Caco-2 (cell line): ENCODE results near the gene DPP10. TPM values are rescaled to one million over a fixed set of nuclear protein-coding genes. Genes with fewer than 3 reads are reported as not detected.

Experiments
- BruUV-seq: library from RNA; stranded (reverse); fragments of 400-500 nt; replicated peaks from 2 replicates; lab custom pipeline; 2021; lab: Mats Ljungman, UMichigan
- CTCF ChIA-PET: fragments of 300-600 bp; sonication (Branson Sonifier 250); formaldehyde crosslinking; loops from one replicate; lab custom pipeline; 2022; ENCODE audit warnings: antibody characterized with exemption; lab: Charles Lee
- POLR2A ChIA-PET: fragments of 300-600 bp; sonication (Branson Sonifier 250); formaldehyde crosslinking; loops from one replicate; lab custom pipeline; 2022; ENCODE audit warnings: antibody characterized with exemption; lab: Charles Lee
- DNase-seq, 2 experiments: peaks; one replicate each; pipeline versions ENCODE4 v3.0.0 to v3.0.0-alpha.2; 2020 to 2022
- H3K27me3 ChIP-seq: replicated peaks from 2 replicates; pipeline ENCODE4 v1.6.0; 2011; ENCODE audit warnings: low read length; ENCODE audit not compliant: control insufficient read depth, insufficient read depth
- H3K36me3 ChIP-seq: 2 replicates; pipeline ENCODE4 v1.5.1; 2011; ENCODE audit warnings: low read length; ENCODE audit not compliant: control insufficient read depth, insufficient read depth
- H3K4me1 ChIP-seq: fragments of 250-450 bp; sonication (Bioruptor Pico); 2 replicates; pipeline ENCODE4 v1.5.1; 2020; ENCODE audit warnings: mild to moderate bottlenecking
- H3K4me3 ChIP-seq: 2 replicates; pipeline ENCODE4 v1.5.1; 2011; ENCODE audit warnings: low read depth, mild to moderate bottlenecking, control low read depth, low read length
- H3K9me3 ChIP-seq: fragments of 250-450 bp; sonication (Bioruptor Pico); 2 replicates; pipeline ENCODE4 v1.5.1; 2020; ENCODE audit warnings: mild to moderate bottlenecking, moderate library complexity
- H3K27ac Mint-ChIP-seq: one replicate; pipeline ENCODE4 v1.8.0; 2022; ENCODE audit warnings: mixed read lengths; ENCODE audit not compliant: unreplicated experiment
- H3K27me3 Mint-ChIP-seq: one replicate; pipeline ENCODE4 v1.8.0; 2022; ENCODE audit warnings: mixed read lengths; ENCODE audit not compliant: insufficient read depth, unreplicated experiment
- H3K36me3 Mint-ChIP-seq: one replicate; pipeline ENCODE4 v1.8.0; 2022; ENCODE audit warnings: mild to moderate bottlenecking, mixed read lengths; ENCODE audit not compliant: insufficient read depth, unreplicated experiment
- H3K4me1 Mint-ChIP-seq: one replicate; pipeline ENCODE4 v1.8.0; 2022; ENCODE audit warnings: low read depth, mixed read lengths; ENCODE audit not compliant: unreplicated experiment
- H3K4me3 Mint-ChIP-seq: one replicate; pipeline ENCODE4 v1.8.0; 2022; ENCODE audit warnings: mild to moderate bottlenecking, moderate library complexity, mixed read lengths; ENCODE audit not compliant: unreplicated experiment
- H3K9me3 Mint-ChIP-seq: one replicate; pipeline ENCODE4 v1.8.0; 2022; ENCODE audit warnings: mixed read lengths; ENCODE audit not compliant: unreplicated experiment
- intact Hi-C: fragments of 100-400 bp; cut with micrococcal nuclease; formaldehyde crosslinking; loops from one replicate; pipeline ENCODE4 v1.10.0; 2022; ENCODE audit not compliant: unreplicated experiment
- total RNA-seq: library from RNA; stranded (reverse); gene quantifications from 2 replicates; pipeline ENCODE4 v1.2.3, GENCODE V29; 2022
- TF ChIP-seq, protein P1 (sequence below), 2 experiments: fragments of 200-600 bp in 1 of 2; IDR thresholded peaks; 1 replicate in 1 of 2; 2 replicates in 1 of 2; pipeline versions ENCODE4 v1.5.1 to v1.8.0; 2011 to 2022; ENCODE audit warnings: antibody characterized with exemption in 1 of 2, control low read depth in 1 of 2, inconsistent platforms in 1 of 2, low read depth in 1 of 2, low read length in 1 of 2, mild to moderate bottlenecking in 1 of 2, moderate library complexity in 1 of 2; ENCODE audit not compliant: insufficient read depth in 1 of 2, severe bottlenecking in 1 of 2, unreplicated experiment in 1 of 2

The DPP10 gene
- total RNA-seq, 1 experiment from 2014 or later: not detected

DNA sequence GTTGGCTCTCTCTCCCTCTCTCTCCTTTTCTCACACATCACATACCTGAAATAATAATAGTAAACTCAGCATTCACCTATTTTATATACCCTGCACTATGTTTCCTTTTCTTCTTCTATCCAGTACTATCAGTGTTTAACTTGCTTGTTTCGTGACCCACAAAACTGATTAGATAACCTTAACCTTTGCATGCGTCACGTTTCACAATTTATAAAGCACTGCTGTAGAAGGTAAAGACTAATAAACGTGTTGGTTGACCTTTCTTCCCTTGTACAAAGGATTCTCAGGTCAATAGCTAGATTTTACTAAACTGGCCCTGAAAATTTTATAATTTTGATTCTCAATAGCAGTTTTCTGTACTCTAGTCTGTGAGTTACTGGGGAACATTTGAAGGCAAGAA, 791.7 kb downstream of the DPP10 start:
- Histone ChIP-seq H3K36me3 (no peaks in the 10 kb centered on the region), H3K9me3 (no peaks in the 10 kb centered on the region), H3K4me3 (no peak overlapping the region), H3K27me3 (no peaks in the 10 kb centered on the region), H3K4me1 (no peaks in the 10 kb centered on the region)
- no peak overlapping the region for H3K4me3 Mint-ChIP-seq
- ChIA-PET POLR2A (no interaction called here), CTCF (no interaction called here)
- no peaks in the 10 kb centered on the region for H3K27me3 Mint-ChIP-seq
- H3K9me3 Mint-ChIP-seq: no peaks in the 10 kb centered on the region
- no peaks in the 10 kb centered on the region for H3K4me1 Mint-ChIP-seq
- no peaks in the 10 kb centered on the region for H3K36me3 Mint-ChIP-seq
- no peak overlapping the region for H3K27ac Mint-ChIP-seq
- intact Hi-C loops: no loop called here
- TF ChIP-seq, protein P1, sequence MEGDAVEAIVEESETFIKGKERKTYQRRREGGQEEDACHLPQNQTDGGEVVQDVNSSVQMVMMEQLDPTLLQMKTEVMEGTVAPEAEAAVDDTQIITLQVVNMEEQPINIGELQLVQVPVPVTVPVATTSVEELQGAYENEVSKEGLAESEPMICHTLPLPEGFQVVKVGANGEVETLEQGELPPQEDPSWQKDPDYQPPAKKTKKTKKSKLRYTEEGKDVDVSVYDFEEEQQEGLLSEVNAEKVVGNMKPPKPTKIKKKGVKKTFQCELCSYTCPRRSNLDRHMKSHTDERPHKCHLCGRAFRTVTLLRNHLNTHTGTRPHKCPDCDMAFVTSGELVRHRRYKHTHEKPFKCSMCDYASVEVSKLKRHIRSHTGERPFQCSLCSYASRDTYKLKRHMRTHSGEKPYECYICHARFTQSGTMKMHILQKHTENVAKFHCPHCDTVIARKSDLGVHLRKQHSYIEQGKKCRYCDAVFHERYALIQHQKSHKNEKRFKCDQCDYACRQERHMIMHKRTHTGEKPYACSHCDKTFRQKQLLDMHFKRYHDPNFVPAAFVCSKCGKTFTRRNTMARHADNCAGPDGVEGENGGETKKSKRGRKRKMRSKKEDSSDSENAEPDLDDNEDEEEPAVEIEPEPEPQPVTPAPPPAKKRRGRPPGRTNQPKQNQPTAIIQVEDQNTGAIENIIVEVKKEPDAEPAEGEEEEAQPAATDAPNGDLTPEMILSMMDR (IDR thresholded peaks at IDR 0.05; ENCODE audit: insufficient read depth in 1 of 2, low read depth in 1 of 2, low read length in 1 of 2, severe bottlenecking in 1 of 2, unreplicated experiment in 1 of 2): no peak
- no TSS peak for BruUV-seq
- DNase-seq: no peak

DNA sequence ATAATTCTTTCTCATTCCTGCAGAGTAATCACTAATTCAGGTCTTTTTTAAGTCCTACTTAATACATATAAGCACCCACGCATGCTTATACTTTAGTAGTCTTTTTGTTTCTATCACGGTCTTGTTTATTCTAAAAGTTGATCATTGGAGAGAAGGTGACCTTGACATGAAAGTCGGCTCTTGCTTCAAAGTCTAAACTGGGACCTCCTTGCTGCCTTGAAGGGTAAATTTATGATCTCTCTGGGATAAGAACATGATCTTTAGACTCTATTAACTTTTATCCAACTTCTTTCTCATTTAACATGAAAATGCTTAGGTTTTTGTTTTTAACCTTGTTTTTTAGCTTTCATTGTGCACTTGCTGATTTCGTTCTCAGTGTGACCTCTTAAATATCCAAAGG, 792.3 kb downstream of the DPP10 start:
- TF ChIP-seq, protein P1 (IDR thresholded peaks at IDR 0.05; ENCODE audit: insufficient read depth in 1 of 2, low read depth in 1 of 2, low read length in 1 of 2, severe bottlenecking in 1 of 2, unreplicated experiment in 1 of 2): no peak
- H3K4me1 Mint-ChIP-seq: no peaks in the 10 kb centered on the region
- Histone ChIP-seq H3K4me1 (no peaks in the 10 kb centered on the region), H3K36me3 (no peaks in the 10 kb centered on the region), H3K4me3 (no peak overlapping the region), H3K27me3 (no peaks in the 10 kb centered on the region), H3K9me3 (no peaks in the 10 kb centered on the region)
- BruUV-seq: no TSS peak
- no peaks in the 10 kb centered on the region for H3K9me3 Mint-ChIP-seq
- no peak overlapping the region for H3K27ac Mint-ChIP-seq
- no peak for DNase-seq
- H3K27me3 Mint-ChIP-seq: no peaks in the 10 kb centered on the region
- POLR2A ChIA-PET: no interaction called here
- H3K36me3 Mint-ChIP-seq: no peaks in the 10 kb centered on the region
- H3K4me3 Mint-ChIP-seq: no peak overlapping the region
- CTCF ChIA-PET: no interaction called here
- intact Hi-C loops: no loop called here

DNA sequence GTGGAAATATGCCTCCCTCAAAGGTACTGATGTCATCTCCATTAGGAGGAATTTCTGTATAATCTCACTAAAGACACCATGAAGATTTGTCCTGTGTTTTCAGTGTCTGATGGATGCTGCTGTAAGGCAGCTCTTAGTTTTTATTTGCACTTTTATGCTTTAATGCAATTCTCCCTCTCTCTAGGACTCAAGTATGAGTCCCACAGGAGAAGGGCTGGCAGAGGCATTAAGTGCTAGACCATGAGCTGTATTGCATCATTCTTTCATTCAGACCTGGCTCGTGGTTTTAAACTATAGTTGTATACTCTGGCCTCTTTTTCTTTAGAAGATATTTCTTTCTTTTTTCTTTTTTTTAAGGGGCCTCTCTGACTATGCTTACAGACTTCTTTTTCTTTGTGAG, 805.6 kb downstream of the DPP10 start:
- Histone ChIP-seq H3K9me3 (no peaks in the 10 kb centered on the region), H3K36me3 (no peaks in the 10 kb centered on the region), H3K4me3 (no peak overlapping the region), H3K4me1 (no peaks in the 10 kb centered on the region), H3K27me3 (no peaks in the 10 kb centered on the region)
- ChIA-PET CTCF (no interaction called here), POLR2A (no interaction called here)
- Mint-ChIP-seq H3K9me3 (no peaks in the 10 kb centered on the region), H3K27ac (no peak overlapping the region), H3K36me3 (no peaks in the 10 kb centered on the region), H3K4me3 (no peak overlapping the region), H3K4me1 (no peaks in the 10 kb centered on the region), H3K27me3 (peaks cover 10% of the 10 kb centered on the region)
- DNase-seq: no peak
- intact Hi-C loops: no loop called here
- TF ChIP-seq, protein P1 (IDR thresholded peaks at IDR 0.05; ENCODE audit: insufficient read depth in 1 of 2, low read depth in 1 of 2, low read length in 1 of 2, severe bottlenecking in 1 of 2, unreplicated experiment in 1 of 2): no peak
- no TSS peak for BruUV-seq
